ENCODE measurements around the gene CAPN2.
A peak's percentile ranks its signal among the peaks of the same experiment; 100 is the strongest.

CAPN2 gene

DNA sequence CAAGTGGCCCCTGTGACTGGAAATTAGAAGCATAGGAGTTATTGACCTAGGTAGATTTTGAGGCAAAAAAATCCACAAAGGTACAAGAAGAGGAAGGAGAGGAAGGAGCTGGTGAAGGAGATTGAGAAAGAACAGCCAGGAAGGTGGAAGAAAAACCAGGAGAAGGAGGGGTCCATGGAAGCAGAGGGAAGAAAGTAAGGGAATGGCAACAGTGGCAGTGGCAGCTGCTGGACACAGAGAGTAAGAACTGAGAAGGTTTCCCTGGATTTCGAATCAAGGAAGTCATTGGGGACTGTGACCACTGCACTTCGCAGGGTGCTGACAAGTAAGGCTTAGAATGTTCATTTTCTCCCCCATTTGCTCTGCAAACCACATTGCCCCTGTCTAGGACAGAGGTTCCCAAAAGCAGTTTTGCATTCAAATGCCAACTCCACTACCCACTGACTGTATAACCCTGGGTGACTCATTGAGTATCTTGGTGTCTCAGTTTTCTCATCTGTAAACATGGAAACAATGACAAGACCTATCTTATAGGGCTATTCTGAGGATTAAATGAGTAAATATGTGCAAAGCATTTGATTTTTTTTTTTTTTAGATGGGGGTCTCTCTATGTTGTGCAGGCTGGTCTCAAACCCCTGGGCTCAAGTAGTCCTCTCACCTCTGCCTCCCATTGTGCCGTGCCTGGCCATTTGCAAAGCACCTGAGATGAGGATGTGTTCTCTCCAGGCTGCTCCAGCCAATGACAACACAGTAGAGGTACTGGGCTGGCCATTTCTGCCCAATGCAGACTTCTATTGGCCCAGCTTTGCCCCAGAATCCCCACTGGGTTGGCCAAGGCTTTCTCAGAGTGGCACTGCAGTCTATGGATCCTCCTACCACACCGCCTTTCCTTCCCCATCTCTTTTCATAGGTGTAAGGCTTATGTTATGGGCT lies 9.3 kb upstream of the CAPN2 start:
- peak; percentile 46 for DNase-seq

DNA sequence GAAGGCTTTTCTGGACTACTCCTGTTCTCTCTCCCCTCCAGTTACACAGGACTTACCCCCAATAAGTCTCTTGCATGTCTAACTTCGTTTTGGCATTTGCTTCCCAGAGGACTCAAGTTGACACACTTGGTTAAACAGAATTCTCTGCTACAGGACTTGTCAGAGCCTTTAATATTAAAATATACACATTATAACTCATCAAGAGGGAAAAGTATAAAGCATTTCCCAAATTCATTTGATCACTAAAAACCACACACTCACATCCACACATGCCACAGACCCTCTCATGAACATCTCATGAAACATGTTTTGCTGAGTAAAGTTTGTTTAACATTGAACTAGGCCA lies 8.7 kb upstream of the CAPN2 start:
- DNase-seq: no peak

DNA sequence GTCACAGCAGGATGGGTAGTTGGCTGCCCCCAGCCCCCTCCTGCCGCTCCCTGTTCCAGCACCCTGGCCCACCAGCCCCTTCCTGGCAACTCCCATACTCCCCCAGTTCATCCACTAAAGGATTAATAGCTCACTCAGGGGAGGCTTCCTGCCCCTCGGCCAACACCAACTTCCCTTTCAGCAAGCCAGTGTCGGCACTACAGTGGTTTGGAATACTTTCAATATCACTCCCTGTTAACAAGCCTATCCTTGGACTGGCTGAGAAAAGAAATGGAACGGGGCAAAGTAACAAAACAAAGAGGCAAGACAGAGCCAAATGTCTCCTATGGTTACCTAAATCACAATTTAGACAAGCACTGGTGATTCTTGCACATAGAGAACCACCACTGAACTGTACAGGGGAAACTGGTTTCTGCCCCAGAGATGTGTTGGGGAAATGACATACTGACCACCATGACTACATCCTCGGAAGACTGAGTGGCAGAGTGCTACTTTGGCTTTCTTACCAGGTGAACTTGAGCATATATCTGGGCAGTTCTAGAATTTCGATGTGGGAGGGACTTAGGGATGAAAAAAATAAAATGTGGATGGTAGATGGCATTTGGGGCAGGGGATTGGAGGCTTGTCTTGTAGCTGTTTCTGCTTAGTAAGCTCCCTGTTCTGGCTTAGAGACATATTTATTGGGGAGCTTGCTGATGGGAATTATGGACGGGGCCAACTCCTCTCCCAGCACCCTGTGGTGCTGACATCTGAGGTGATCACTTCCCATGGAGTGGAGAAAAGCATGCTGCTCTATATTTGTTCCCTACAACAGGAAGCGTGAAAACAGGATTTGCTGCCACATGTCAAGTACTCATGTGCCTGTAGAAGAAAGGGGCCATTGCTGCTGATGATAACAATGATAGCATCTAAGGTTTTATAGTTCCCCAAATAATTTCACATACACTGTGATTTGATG lies 7.1 kb upstream of the CAPN2 start:
- DNase-seq: no peak

DNA sequence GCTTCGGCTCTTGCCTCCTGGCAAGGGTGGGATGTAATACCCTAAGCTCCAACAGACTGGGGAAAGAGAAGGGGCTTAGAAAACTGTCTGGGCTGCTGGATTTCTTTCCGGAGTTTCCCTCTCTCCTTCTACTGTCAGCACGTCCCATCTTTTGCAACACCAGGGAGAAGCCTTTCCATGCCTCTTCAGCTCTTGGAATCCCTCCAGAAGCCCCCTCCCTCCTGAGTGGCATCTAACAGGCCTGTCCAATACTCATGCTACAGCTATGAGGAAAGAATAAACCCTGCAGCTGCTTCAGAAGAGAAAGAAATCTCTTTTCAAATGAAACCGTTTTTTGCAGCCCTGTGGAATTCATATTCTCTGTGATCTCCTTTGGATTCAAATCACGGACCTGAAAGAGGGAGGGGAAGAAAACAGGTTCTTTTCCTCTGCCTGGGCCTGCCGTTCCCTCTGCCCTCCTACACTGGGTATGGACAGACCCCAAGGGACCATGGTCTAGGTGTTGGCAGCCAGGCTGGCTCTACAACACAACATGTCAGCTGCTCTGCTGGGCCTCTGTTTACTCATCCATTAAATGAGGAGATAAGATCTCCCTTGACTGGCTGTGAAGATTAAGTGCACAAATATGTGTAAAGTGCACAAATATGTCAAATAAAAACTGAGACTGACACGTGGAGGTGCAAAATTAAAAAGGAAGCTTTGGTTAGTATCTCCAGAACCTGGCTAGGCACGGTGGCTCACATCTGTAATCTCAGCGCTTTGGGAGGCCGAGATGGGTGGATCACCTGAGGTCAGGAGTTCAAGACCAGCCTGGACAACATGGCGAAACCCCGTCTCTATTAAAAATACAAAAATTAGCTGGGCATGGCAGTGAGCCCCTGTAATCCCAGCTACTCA lies 6.0 kb upstream of the CAPN2 start:
- DNase-seq: no peak

DNA sequence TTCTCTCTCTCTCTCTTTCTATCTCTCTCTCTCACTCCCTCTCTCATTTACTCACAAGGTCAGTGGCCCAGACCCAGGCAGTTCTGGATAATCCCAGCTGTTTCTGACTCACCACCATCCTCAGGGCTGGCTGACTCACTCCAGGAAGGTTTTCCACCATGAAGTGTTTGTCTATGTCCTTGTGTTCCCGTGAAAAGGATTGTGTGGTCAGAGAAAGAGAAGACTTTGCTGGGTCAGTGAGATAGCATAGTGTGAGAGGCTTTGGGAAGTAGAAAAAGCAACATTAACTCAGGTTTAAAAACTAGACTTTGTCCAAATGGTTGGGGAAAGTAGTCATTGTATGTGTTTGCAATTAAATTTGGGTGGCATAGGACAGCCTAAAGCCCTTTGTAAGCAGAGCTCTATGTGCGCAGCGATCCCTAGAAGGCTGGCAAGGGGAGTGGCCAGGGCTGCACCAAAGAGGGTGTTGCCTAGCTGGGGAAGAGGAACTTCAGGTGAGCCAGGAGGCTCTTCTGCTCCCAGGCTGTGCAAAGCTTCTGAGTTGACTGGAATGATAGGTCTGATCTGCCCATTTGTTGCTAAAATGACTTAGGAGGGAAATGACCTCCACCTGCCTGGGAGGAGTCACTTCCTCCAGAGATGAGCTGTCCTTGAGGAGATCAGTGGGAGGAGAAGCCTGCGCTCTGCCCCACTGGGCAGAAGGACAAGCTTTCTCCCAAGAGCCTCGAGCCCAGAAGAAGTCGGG lies 4.9 kb upstream of the CAPN2 start:
- no peak for DNase-seq

DNA sequence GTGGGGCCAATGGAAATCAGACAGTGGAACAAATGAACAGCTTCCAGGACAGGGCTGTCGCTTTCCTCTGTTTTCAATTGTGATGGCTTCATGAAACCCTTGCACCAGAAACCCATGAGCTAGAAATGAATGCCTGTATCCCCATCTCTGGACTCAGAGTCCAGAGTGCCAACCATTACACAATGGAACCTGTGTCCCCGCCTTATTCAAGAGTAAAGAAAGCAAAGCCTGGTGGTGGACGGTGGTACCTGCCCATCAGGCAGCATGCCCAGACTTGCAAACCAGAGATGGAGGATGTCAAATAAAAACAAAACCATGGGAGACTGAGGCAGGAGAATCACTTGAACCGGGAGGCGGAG lies 4.4 kb upstream of the CAPN2 start:
- no peak for DNase-seq

DNA sequence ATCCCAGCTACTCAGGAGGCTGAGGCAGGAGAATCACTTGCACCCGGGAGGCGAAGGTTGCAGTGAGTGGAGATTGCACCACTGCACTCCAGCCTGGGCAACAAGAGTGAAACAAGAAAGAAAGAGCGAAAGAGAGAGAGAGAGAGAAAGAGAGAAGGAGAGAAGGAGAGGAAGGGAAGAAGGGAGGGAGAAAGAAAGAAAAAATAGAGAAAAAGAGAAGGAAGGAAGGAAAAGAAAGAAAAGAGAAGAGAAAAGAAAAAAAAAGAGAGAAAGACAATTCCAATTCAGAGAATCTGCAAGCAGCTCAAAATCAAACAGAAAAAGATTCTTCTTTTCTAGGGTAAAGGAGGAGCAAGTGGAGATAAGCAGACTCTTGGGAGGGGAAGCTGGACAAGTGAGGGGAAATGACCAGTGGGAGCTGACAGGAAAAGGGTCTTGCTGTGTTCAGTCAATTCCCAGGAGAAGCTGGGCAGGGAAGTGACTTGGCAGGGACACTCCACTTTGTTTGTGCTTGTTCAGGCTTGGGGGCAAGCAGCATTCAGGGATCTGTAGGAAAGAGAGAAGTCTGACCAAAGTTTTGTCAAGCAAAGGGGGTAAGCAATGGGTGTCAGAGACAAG lies 3.6 kb upstream of the CAPN2 start:
- DNase-seq: no peak

DNA sequence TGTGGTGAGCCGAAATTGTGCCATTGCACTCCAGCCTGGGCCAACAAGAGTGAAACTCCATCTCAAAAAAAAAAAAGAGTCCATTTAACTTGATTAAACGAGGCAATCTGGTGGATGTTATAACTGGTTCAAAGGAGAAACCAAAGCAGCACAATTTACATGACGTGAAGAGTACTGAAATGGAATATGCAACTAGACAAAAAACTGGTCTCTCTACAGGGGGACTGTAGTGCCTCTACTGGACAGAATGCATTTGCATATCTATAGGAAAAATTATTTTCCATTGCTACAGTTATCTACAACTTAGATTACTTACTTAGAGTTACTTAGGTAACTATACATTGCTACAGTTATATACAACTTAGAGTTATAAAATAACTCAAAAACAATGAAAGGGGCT lies 2.7 kb upstream of the CAPN2 start:
- DNase-seq: no peak

DNA sequence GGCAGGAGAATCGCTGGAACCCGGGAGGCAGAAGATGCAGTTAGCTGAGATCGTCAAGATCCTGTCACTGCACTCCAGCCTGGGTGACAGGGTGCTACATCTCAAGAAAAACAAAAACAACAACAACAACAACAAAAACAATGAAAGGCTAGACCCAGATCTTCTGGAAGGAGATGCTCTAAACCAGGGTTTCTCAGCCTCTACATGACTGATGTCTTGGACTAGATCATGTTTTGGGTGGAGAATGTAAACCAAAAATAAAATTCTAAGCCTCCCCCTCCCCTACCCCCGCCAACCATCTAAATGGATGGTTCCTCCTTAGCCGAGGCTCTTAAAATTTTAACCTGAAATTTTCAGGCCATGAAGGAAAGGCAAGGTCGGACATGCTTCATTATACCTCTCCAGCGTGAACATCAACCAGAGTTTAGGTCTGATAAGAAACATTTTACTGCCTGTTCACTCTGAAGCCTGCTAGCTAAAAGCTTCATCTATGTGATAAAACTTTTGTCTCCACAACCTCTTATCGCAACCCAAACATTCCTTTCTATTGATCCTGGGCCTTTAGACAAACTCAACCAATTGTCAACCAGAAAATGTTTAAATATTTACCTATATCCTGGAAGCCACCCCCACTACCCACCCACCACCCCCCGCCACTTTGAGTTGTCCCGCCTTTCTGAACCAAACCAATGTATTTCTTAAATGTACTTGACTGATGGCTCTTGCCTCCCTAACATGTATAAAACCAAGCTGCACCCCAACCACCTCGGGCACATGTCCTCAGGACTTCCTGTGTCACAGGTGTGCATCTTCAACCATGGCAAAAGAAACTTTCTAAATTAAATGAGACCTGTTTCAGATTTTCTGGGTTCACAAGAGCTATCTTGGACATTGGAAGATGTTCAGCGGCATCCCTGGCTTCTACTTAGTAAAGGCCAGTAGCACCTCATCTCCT lies 1.9 kb upstream of the CAPN2 start:
- DNase-seq: no peak

DNA sequence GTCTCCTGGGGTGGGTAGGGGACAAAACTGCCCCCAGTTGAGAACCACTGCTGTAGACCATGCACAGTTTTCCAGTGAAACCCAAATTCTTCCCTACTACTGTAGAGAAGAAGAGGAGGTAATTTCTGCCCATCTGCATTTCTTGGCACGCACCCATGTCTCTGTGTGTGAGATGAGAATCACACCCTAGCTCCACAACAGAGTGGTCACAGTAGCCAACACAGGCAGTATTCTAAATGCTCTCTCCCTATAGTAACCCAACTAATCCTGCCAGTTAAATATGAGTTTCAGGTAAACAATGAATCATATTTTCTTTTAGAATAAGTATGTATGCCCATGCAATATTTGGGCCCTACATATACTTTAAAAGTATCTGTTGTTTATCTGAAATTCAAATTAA lies 1.2 kb upstream of the CAPN2 start:
- DNase-seq: no peak

DNA sequence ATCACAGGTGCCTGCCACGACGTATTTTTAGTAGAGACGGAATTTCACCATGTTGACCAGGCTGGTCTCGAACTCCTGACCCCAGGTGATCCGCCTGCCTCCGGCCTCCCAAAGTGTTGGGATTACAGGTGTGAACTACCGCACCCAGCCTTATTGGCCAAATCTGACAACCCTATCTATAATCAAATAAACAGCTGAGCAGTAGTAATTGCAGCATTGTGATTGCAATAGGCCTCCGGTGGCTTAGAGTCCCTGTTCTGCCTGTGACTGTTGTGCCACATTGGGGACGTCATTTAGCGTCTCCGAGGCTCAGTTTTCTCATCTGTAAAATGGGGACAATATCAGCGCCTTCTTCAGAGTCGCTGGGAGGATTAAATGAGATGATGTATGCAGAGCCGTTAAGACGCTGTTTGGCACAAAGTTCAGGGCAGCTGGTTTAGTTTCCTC lies 569 bp upstream of the CAPN2 start:
- DNase-seq: no peak

DNA sequence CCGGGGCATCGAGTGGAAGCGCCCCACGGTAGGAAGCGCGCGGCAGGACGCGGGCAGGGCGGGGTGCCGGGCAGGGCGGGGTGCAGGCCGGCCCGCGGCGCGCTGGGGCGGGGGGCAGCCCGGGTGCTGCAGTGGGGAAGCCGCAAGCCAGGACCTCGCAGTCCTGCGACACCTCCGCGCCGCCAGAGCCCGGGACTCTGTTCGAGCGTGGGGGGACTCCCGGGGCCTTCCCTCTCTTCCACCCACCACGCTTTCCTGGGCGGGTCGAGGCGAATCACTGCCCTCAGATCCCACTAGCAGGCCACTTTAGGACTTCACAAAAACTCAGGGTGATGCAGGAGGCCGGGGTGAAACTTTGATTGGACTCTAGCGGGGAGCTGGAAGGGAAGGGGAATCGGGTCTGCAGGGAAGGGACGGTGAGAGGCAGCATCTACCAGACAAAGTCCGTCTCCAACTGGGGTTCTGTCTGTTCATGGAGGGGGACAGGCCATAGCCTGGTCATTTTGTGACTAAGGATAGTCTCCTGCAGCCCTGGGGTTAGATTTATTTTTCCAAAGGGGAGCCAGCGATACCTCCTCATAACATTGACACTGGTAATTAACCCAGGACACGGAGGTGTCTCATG lies 623 bp downstream of the CAPN2 start:
- DNase-seq: peak; percentile 65

DNA sequence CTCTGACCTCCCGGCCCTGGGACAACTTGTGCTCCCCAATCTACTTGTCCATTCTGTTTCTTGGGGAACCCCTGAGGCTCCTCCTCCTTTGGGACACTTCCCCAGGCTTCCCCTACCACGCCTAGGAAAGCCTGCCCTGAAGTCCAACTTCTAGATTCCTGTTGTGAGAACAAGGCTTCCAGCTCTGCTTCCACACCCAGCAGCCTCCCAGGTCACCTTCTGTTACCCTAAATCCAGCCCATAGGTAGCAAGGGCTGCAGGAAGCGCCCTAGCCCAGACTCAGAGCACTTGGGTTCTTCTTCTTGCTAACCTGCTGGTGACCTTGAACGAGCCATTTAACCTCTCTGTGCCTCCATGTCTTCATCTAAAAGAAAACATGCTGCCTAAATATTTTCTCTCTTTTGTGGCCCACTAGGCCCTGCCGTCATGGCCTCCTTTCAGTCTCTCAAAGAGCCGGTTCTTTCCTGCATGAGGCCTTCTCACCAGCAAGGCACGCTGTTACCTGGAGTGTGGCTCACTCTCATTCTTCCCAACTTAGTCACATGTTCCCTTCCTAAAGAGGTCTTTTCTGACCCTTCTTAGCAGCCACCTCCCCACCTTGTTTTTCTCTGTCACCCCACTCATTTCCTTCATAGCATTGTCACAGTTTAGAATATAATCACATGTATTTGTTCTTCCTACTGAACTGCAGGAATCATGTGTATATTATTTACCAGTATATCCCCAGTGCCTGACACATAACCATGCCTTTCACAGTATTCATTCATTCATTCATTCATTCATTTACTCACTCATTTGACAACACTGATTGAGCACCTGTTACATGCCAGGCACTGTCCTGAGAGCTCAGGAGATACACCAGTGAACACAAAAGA lies 1.4 kb downstream of the CAPN2 start:
- peak; percentile 35 for DNase-seq

DNA sequence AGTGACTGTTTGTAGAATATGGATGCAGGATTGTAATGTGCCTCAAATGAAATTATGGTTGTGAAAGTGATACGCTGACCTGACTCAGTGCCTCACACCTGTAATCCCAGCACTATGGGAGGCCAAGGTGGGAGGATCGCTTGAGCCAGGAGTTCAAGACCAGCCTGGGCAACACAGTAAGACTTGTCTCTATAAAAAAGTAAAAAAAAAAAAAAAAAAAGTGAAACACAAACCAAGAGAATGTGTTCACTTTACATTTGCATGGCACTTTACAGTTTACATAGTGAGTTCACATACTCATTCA lies 2.0 kb downstream of the CAPN2 start:
- no peak for DNase-seq

DNA sequence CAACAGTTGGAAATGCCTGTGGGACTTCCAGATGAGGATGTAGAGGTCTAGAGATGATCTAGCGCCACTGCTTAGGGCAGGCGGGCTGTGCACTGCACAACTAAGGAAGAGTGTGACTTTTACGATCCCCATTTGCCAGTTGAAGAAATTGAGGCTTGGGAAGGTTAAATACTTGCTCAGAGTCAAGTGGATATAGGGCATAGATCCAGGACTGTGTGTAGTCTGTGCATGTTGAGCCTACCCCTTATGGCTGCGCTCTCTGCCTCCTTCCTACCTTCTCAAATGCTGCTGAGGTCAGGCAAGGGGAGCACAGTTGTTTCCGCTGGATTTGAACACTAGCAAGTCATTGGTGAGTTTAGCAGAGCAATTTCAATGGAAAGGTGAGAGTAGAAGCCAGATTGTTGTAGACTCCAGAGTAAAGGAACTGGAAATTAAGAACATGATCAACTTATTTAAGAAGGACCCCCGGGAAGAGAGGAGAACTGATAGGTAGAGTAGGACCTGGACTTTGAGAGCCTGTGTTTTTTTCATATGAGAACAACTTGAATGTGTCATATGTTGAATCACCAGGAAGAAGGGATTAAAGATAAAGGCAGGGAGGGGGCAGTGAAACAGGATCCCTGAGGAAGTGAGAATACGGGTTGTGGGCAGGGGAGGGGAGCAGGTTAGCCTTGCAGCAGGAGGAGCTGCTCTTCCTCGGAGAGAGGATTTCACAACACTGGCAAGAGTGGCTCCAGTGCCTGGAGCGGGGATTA lies 2.7 kb downstream of the CAPN2 start:
- no peak for DNase-seq

DNA sequence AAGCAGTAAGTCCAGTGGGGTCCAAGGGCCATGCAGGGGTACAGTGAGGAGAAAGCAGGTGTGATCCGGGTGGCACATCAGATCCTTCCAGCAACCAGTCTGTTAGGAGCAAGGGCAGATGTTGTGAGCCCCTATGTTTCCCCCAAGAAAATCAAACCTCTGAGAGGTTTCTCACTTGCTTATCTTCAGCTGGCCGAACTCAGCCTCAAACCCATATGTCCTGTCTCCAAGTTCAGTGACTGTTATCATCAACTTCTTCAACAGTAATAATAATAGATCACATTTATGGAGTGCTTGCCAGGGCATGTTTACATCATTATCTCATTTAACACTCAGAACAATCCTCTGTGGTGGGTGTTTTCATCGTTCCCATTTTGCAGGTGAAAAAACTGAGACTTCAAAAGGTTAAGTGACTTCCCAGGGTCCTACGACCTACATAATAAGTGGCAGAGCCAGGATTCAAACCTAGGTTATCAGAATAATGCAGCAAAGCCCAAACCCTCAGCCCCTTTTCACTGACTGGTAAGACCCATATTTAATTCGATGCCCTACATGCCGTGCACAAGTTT lies 3.3 kb downstream of the CAPN2 start:
- DNase-seq: no peak

DNA sequence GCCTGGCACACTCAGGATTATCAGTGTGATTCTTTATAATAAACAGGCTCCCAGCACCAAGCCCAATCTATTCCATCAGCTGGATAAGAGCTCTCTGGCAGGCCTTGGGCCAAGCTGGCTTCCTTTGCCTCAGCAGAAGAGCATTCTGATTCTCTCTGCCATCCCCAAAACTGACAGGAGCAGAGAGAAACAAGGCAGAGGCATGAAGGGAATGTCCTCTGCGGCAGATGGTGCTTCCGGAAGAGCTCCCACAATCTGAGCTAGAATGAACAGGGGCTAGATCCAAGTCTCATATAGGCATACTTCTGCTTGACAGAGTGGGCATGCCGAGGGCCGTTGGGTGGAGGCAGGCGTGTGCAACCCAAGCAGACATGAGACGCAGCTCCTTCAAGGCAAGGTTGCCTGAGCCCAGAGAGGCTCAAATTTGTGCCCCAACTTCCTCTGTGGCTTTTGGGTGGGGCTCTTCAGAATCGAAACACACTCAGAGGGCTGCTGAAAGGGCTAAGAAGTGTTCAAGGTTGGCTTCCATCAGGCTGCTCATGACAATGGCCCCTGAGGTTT lies 4.0 kb downstream of the CAPN2 start:
- DNase-seq: peak; percentile 63

DNA sequence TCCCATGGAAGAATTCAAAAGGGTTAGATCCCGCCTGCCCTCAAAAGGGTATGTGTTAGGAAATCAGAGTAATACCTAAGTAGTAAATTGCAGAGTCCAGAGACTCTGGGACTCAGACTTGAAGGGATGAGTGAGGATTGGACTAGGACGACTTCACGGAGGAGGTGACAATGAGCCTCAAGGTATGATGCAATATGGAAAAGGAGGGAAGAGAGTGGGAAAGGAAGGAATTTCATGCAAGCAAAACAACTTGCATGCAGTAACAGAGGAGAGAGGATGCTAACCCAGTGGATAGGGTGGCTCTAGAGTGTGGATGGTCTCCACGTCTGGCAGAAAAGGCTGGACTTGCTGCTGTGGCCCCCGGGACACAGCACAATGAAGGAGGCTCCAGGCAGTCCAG lies 4.8 kb downstream of the CAPN2 start:
- DNase-seq: no peak

Measured in stimulated activated CD8-positive, alpha-beta memory T cell treated with anti-CD3 and anti-CD28 coated beads, Interleukin-4, amount 100 ng/mL, for 48 hours (primary cell).